DMS79 treated with DMSO at 0.1 percent for 48 hours (cell line): Measurements from ENCODE around the gene ITIH2.
"Not testable (repeated sequence)": the region's sequence is repeated elsewhere in the genome, so short reads cannot be mapped to it uniquely, and the experiment has no call there.

Source experiments
- DNase-seq: peaks from one replicate; lab custom pipeline; 2025; lab: John Stamatoyannopoulos, UW

Gene ITIH2

GRCh38 chr10:7697426-7697825 lies 5.7 kb upstream of the ITIH2 start:
- no peak for DNase-seq

- DNase-seq, result no peak
These were observed 2.5 kb upstream of the ITIH2 start for GRCh38 chr10:7700577-7701125.

- no peak for DNase-seq
These were observed 1.9 kb upstream of the ITIH2 start for GRCh38 chr10:7701158-7701742.

GRCh38 chr10:7702288-7702812 lies 766 bp upstream of the ITIH2 start:
- no peak for DNase-seq

- no peak for DNase-seq
These were observed 1.2 kb downstream of the ITIH2 start for GRCh38 chr10:7704071-7705016.

GRCh38 chr10:7705341-7705740 lies 2.2 kb downstream of the ITIH2 start:
- DNase-seq, result no peak

GRCh38 chr10:7706534-7707073 lies 3.5 kb downstream of the ITIH2 start:
- DNase-seq, result no peak

GRCh38 chr10:7707102-7707501 lies 4.0 kb downstream of the ITIH2 start:
- DNase-seq, result no peak

- no peak for DNase-seq
These were observed 4.9 kb downstream of the ITIH2 start for GRCh38 chr10:7707858-7708622.

GRCh38 chr10:7708832-7709231 lies 5.7 kb downstream of the ITIH2 start:
- no peak for DNase-seq

GRCh38 chr10:7710446-7710845 lies 7.3 kb downstream of the ITIH2 start:
- DNase-seq, result no peak

- DNase-seq, result not testable (repeated sequence)
These were observed 8.0 kb downstream of the ITIH2 start for GRCh38 chr10:7711075-7711474.

- no peak for DNase-seq
These were observed 12.4 kb downstream of the ITIH2 start for GRCh38 chr10:7715515-7715914.

GRCh38 chr10:7717767-7718166 lies 14.7 kb downstream of the ITIH2 start:
- DNase-seq, result no peak

- DNase-seq, result no peak
These were observed 15.6 kb downstream of the ITIH2 start for GRCh38 chr10:7718685-7719084.

- DNase-seq, result no peak
These were observed 17.4 kb downstream of the ITIH2 start for GRCh38 chr10:7720478-7720877.

- DNase-seq, result no peak
These were observed 19.9 kb downstream of the ITIH2 start for GRCh38 chr10:7722927-7723529.

GRCh38 chr10:7734821-7735220 lies 31.7 kb downstream of the ITIH2 start:
- no peak for DNase-seq

GRCh38 chr10:7738536-7739407 lies 35.7 kb downstream of the ITIH2 start:
- DNase-seq, result no peak

GRCh38 chr10:7744307-7744706 lies 41.2 kb downstream of the ITIH2 start:
- no peak for DNase-seq
